Epithelial cell of esophagus (primary cell): ENCODE measurements around the gene FCN2.

Experiments
- DNase-seq: peaks from one replicate; pipeline ENCODE4 v3.0.0; 2010; ENCODE audit warnings: low read depth
- H3K4me3 ChIP-seq: 2 replicates; pipeline ENCODE4 v1.5.1; 2011; ENCODE audit warnings: mild to moderate bottlenecking, low read length, control low read depth
- CTCF ChIP-seq: IDR thresholded peaks from 2 replicates; pipeline ENCODE4 v1.5.1; 2011; ENCODE audit warnings: low read depth, mild to moderate bottlenecking, low read length, control low read depth, inconsistent platforms; ENCODE audit not compliant: insufficient read depth; ENCODE audit errors: missing control alignments

FCN2 gene

DNA sequence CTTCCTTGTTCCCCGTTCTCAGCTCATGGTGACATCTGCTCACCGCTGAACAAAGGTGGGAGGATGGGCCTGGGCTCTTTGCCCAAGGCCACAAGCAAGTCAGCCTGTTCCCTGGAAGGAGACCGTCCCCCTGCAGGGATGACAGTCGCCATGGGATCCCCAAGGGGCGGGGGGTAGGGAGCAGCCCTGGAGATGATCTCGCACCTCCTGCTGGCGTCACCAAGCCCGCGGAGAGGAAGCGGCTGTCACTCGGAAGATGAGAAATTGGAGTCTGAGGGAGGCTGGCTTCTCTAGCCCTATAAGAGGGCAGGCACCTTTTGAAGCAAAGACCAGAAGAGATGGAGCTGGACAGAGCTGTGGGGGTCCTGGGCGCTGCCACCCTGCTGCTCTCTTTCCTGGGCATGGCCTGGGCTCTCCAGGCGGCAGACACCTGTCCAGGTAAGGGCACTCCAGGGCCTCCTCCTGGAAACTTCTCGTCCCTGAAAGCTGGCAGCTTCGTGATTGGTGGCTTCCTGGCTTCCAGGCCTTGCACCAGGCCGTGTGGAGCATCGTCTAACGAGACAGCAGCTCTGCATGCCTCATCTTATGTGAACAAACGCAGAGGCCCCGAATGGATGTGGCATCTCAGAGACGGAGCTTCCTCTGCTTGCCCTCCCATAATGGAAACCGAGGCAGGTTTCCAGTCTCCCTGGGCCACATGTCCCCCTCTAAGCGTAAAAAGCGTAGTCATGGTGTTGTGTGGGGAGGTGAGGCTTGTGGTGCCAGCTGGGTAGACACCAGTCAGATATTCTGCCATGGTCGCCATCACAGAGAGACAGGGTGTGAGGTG, at the start of gene FCN2:
FCN2 (plus strand) TSS at position 327 of the 829 bp plus-strand sequence; CDS start at position 339, 12 bp downstream.
- no peak for DNase-seq
- TF ChIP-seq CTCF: no peak
- no peak within 1 kb of the TSS for H3K4me3 ChIP-seq

- no peak for DNase-seq
- no peak for TF ChIP-seq CTCF
- H3K4me3 ChIP-seq: no peak overlapping the region
These were observed 49.5 kb upstream of the FCN2 start for GRCh38 chr9:134830926-134831720.

DNA sequence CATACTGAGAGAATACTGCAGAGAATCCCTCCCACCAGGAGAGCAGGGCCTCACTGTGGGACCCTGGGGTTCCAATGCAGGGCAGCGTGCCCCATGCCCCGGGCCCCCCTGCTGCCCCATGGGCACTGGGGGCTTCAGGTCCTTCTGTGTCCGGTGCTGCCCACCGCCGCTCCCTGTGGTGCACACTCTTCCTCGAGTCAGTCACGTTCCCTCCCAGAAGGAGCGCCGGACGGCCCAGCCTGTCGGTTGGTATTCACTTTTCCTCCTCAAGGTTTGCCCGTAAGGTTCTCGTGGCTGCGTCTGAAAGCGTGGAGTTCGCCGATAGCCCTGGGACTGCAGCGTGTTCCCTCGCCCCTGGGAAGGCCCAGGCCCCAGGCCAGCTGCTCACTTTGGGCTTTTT, 48.1 kb upstream of the FCN2 start:
- H3K4me3 ChIP-seq: no peak overlapping the region
- TF ChIP-seq CTCF: no peak
- no peak for DNase-seq

GRCh38 chr9:134833294-134833880, 47.2 kb upstream of the FCN2 start:
- no peak for TF ChIP-seq CTCF
- H3K4me3 ChIP-seq: no peak overlapping the region

DNA sequence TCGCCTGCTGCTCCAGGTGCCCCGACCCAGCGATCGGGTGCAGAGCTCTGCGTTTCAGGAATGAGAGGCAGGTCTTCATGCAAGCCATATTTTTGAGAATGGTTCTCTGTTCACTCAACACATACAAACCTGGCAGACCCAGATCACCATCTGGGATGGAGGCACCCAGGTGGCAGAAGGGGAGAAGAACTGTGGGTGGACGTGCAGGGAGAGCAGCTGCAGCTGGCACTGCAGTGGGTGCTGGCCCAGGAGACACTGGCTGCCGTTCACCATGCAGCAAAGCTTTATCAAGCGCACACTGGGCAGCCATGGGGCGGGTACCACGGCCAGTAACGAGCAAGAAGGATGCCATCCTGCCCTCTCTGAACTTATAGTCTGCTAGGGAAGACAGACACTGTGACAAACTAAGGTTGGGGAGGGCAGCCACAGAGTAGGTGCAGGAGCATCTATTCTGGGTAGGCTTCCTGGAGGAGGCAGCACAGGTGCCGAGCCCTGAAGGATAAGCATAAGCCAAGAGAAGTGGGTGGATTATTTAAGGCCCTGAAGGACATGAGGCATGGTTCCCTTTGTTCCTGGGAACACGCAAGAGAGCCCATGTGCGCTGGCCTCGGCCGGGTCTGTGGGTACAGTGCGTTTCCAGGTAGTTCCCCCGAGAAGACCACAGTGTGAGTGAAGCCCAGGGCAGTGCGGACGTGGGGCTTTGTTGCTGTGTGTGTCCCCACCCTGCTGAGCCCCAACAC, 46.2 kb upstream of the FCN2 start:
- H3K4me3 ChIP-seq: no peak overlapping the region
- TF ChIP-seq CTCF: no peak
- DNase-seq: no peak

More at GRCh38 chr9:134833294-134833880, 47.2 kb upstream of the FCN2 start:
- no peak for DNase-seq

DNA sequence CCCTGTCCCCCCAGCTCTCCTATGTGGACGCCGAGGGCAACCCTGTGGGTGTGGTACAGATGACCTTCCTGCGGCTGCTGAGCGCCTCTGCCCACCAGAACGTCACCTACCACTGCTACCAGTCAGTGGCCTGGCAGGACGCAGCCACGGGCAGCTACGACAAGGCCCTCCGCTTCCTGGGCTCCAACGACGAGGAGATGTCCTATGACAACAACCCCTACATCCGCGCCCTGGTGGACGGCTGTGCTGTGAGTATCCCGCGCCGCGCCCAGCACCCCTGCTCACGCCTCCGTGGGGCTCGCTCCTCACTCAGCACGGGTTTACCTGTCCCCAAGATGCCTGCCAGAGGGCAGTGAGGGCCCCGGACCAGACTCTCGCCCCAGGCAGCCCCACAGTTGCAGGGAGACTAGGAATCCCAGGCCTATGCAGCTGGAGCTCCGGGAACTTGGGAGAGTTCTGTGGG, 45.6 kb upstream of the FCN2 start:
- no peak for DNase-seq
- TF ChIP-seq CTCF: no peak
- no peak overlapping the region for H3K4me3 ChIP-seq
